DMS 273 treated with DMSO at 0.1 percent for 48 hours (cell line): Measurements from ENCODE around the gene FOXF1.

Experiments
- DNase-seq: peaks from one replicate; lab custom pipeline; 2025; lab: John Stamatoyannopoulos, UW

FOXF1 gene

DNA sequence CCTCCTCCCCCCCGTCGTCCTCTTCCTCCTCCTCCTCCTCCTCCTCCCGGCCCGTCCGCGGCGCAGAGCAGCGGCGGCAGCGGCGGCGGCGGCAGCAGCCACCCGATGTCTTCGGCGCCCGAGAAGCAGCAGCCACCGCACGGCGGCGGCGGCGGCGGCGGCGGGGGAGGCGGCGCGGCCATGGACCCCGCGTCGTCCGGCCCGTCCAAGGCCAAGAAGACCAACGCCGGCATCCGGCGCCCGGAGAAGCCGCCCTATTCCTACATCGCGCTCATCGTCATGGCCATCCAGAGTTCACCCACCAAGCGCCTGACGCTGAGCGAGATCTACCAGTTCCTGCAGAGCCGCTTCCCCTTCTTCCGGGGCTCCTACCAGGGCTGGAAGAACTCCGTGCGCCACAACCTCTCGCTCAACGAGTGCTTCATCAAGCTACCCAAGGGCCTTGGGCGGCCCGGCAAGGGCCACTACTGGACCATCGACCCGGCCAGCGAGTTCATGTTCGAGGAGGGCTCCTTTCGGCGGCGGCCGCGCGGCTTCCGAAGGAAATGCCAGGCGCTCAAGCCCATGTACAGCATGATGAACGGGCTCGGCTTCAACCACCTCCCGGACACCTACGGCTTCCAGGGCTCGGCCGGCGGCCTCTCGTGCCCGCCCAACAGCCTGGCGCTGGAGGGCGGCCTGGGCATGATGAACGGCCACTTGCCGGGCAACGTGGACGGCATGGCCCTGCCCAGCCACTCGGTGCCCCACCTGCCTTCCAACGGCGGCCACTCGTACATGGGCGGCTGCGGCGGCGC, at the start of gene FOXF1:
TSS of gene FOXF1 (plus strand) at position 63 of the 797 bp plus-strand sequence. CDS start at position 106, 43 bp downstream.
- DNase-seq: no peak

DNA sequence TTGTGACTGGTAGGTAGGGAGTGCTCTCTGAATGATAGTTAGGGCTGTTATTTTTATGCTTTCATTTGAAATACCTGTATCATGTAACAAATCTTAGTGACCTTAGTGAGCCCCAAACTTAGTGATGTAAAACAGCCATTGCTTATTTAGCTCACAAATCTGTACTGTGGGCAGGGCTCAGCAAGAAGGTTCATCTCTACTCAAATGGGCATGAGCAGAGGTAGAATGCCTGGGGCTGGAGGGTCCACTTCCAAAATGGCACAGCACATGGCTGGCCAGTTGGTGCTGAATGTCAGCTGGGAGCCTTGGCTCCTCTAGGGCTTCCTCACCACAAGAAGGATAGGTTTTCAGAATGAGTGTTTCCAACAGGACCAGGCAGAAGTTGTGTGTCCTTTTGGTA, 49.3 kb upstream of the FOXF1 start:
- no peak for DNase-seq

GRCh38 chr16:86462334-86463084, 47.8 kb upstream of the FOXF1 start:
- no peak for DNase-seq

DNA sequence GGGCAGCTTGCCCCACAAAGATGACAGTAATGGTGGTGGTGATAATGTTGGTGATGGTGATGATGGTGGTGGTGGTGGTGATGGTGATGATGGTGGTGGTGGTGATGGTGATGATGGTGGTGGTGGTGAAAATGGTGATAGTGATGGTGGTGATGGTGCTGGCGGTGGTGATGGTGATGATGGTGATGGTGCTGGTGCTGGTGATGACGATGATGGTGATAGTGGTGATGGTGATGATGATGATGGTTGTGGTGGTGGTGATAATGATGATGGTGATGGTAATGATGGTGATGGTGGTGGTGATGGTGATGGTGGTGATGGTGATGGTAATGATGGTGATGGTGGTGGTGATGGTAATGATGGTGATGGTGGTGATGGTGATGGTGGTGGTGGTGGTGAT, 46.3 kb upstream of the FOXF1 start:
- no peak for DNase-seq

GRCh38 chr16:86465434-86465833, 44.9 kb upstream of the FOXF1 start:
- DNase-seq: no peak

DNA sequence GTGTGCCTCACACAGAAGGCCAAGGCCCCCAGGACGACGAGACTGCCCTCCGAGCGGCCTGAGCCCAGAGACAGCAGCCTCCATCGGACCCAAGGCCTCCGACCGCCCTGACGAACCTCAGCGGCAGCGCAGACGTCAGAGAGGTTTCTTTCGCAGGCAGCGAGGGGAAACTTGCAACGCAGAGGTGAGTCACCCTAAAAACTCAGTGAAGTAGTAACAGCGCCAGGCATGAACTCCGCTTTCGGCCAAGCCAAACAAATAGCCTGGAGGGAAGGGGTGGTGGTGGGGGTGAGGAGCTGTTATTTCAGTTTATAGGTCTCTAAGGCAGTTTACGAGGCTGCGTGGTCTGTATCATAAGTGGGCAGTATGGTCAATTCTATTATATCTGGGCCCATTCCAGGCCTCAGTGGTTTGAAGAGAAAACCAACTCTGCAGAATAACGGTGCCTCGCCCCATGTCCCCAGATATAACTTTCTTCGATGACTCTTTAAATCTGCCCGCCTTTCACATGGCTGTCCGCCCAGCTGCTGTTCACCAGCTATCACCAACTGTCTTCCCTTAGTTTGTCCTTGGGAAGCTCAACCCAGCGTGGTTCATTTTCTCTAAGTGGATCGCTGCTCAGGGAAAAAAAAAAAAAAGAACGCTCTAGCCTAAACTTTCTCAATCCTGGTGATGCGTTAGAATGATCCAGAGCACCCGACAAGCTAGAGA, 43.5 kb upstream of the FOXF1 start:
- DNase-seq: no peak

DNA sequence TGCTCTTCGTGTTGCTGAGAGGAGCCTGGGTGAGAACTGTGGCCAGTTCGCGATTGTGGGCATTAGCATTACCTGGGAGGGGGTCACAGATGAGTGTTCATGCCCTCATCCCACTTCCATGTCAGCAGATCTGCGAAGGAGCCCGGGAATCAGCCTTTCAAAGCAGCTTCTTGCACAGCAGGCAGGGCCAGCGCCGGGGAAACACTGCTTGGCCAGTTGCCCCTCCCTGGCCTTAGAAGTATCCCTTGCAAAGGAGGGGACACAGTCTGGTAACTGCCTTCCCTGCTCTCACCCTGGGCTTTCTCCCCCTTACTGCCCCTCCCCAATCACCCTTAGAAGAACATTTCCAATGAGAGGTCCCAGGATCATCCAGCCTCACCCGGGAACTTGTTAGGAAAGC, 42.8 kb upstream of the FOXF1 start:
- no peak for DNase-seq

- no peak for DNase-seq
These were observed 39.4 kb upstream of the FOXF1 start for GRCh38 chr16:86470964-86471363.

- DNase-seq: no peak
These were observed 38.4 kb upstream of the FOXF1 start for GRCh38 chr16:86471896-86472295.

- DNase-seq: no peak
These were observed 38.0 kb upstream of the FOXF1 start for GRCh38 chr16:86472366-86472765.

DNA sequence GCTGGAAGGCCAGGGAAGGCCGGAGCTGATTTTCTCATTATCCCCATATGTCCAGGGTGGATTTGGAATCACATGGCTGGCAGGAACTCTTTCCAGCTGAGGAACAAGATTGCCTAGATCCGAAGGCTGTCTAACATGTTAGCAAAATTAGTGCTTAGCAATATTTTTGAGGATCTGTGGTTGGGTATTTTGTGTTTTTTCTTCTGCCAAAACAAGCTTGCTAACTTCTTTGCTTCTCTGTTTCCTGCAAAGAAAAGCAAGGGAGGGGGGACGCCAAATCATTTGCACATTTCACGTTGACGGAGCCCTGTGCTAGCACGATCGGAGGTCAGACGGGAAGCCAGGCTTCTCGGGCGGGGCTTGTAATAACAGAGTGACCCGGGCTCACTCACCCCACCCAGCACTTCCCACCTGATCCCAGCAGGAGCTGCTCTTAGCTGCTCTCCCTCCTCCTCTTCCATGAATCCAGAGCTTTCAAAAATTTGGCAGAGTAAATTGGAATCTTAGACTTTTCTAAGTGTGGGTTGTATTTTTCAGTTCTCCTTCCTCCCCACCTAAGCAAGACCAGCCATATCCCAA, 33.3 kb upstream of the FOXF1 start:
- DNase-seq: no peak

DNA sequence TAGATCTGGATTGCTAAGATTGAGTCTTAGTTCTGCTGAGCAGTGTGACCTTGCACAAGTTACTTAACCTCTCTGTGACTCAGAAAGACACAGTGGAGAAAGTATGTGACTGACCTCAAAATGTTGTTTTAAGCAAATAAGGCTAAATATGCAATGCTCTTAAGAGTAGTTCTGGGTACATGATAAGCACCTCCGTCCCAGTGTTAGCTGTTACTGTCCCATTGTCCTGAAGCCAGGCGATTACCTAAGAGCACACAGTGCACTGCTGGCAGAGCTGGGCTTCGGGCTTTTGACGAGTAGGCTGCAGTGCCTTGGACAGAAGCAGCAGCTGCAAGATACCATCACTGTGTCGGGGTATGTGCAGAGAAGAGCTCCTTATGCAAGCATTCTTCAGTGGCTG, 32.7 kb upstream of the FOXF1 start:
- DNase-seq: no peak

GRCh38 chr16:86478779-86479178, 31.5 kb upstream of the FOXF1 start:
- DNase-seq: no peak

- DNase-seq: no peak
These were observed 30.9 kb upstream of the FOXF1 start for GRCh38 chr16:86479419-86479818.

DNA sequence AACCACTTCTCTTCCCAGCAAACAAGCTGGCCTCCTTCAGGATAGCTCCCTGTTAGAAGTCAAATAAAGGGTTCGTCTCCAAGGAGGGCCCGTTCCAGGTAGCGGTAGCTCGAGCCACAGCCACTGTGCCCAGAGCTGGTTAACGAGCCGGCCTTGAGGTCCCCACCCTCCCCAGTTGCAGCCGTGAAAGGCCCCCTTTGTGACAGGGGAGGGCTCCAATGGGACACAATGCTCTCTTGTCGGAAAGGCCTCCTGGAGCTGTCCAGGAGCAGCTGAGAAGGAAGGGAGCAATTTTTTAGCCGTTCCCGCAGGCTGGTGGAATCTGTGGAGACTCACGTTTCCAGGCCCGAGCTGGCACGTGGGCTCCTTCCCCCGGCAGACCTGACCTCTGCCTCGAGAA, 29.9 kb upstream of the FOXF1 start:
- DNase-seq: no peak

DNA sequence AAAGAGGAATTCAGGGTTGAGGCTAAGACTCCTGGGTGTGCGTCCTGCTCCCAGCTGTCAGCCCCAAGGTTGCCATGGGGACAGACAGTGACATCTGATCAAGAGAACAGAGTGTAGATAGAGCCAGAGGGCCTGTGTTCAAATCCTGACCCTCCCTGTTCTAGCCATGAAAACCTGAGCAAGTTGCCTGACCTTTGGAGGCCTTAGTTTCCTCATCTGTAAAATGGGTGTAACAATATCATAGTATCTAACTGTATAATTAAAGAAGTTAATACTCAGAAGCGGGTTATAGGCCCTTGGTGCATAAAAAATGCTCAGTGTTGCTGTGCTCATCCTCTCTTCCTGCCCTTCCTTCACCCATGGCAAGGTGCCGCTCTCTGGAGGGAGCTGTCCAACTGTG, 28.7 kb upstream of the FOXF1 start:
- no peak for DNase-seq

DNA sequence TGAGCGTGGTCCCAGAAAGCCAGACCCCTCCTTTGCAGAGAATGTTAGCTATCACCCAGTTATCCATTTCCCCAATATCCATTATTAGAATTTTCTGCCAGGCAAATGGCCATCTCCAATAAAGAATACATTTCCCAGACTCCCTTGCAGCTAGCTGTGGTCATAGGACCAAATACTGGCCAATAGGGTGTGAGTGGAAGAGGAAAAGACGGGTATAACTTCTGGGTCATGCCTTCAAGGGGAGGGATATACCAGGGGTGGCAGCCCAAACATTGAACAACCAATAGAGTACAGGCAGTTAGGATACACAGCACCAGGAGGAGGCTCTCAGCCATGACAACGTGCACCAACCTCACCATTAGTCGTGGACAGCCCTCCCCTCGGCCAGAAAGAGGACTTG, 26.1 kb upstream of the FOXF1 start:
- no peak for DNase-seq

DNA sequence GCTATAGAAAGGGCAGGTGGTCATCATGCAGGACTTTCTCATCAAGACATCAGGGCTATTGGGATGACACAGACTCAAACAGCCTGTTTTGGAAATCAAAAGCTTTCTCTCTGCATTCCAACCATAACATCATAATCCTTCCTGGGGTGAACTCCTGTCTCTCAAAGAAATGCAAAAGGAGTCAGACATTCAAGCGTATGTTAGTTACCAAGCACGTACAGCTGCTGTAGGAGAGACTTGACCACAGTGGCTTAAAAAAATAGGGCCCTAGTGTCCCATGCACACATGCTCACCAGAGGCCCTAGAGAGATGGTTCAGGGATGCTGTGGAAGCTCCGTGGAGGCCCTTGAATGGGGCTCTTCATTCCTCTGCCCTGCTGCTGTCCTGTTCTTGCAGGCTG, 24.6 kb upstream of the FOXF1 start:
- DNase-seq: no peak

DNA sequence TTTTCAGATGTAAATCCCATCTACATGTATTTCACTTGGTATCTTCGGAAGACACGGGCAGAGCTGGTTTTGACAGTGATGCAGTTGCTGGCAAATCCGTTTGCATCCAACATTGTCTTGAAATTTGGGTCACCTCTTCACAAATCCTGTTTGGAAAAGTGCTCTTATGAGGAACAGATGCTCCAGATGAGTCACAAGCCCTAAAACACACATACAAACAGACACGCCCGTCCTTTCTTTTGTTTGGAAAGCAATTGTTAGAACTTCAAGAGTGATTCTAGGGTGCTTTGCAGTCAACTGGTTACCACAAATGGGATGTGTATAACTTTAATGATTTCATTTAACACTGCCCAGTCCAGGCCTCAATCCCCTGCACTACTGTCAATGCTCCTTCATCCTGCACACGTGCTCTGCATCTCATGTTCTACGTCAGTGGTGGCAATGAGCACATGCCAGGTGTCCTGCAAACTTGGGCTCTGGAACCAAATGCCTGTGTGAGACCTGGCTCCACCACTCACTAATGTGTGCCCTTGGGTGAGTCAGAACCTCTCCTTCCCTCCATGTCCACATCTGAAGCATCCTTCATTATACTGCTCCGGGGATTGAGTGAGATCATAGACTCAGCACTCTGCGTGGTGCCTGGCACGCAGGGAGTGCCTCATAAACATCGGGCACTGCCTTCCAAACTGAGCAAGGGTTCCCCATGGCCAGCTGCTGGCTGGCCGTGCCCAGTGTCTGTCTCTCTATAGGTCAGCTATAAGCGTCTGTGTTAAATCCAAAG, 19.3 kb upstream of the FOXF1 start:
- no peak for DNase-seq

GRCh38 chr16:86491640-86492023, 18.7 kb upstream of the FOXF1 start:
- DNase-seq: no peak

DNA sequence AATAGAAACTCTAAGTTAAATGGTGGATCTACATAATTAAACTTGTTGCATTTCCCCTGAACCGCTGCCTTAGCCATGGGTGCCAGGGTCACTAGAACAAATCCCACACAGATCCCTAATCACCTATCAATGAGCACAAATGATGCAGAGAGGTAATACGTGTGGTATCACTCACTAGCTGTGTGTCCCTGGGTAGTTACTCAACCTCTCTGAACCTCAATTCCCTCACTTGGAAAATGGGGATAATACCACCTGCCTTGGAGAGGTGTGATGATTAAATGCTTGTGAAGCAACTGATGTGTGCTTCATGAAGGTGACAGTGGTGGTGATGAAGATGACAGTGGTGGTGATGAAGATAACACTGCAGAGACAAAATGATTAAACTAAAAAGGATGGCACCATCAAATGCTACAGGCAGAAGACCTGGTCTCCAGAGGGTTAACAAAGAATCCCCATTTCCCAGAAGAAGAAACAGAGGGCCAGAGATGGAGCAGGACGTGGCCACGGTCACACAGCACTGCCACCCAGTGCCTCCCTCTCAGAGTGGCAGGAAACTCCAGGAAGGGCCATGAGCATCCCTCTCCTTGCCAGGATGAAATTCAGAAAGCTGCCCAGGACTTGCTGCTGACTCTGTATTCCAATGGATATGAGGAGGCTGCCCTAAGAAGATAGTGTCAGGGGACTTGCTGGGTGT, 17.9 kb upstream of the FOXF1 start:
- DNase-seq: no peak
